Measurements from ENCODE around the gene RAB7B. TPM values are rescaled to one million over a fixed set of nuclear protein-coding genes. Genes with fewer than 3 reads are reported as not detected.

Gene RAB7B
- total and polyA plus RNA-seq, 2 donors = 6.4 to 8.6 TPM

DNA sequence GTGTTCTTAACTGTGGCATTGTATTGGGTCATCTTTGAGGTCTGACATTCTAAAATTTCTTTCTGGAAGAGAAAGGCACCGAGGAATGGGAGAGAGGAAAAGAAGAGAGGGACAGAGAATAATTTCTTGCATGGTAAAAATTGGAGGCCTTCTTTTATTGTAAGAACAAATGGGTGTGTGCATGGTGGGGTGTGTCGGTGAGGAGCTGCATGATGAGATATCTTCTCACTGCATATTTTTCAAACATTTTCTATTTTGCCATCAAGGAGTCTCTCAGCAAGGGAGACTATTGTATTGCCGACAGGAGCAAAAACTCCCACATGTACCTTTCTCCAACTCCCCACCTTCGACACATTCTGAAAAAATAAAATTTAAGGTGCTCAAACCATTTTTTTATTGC, 27.0 kb upstream of the RAB7B start:
- no peak for DNase-seq (ENCODE audit: low read depth in 6 of 9, low spot score in 9 of 9)
- H3K27me3 ChIP-seq (ENCODE audit: control insufficient read depth in 2 of 2, insufficient read depth in 1 of 2, low read length in 1 of 2) = no peaks in the 10 kb centered on the region
- peaks cover 14 to 29% of the 10 kb centered on the region in 2 donors for H3K4me1 ChIP-seq (ENCODE audit: control insufficient read depth in 2 of 2, insufficient read depth in 2 of 2, low read length in 2 of 2)
- peaks cover 0 to 3% of the 10 kb centered on the region in 2 donors for H3K9me3 ChIP-seq (ENCODE audit: control insufficient read depth in 2 of 2, insufficient read depth in 1 of 2, low read length in 1 of 2)
- no peak overlapping the region for H3K27ac ChIP-seq (ENCODE audit: low read depth in 1 of 2, low read length in 1 of 2)
- H3K4me3 ChIP-seq (ENCODE audit: low read length in 2 of 2) = no peak overlapping the region
- no peaks in the 10 kb centered on the region for H3K36me3 ChIP-seq (ENCODE audit: control insufficient read depth in 2 of 2, insufficient read depth in 2 of 2, low read length in 1 of 2)
- WGBS = 83% methylated on average over 4 of the region's 4 CpGs

DNA sequence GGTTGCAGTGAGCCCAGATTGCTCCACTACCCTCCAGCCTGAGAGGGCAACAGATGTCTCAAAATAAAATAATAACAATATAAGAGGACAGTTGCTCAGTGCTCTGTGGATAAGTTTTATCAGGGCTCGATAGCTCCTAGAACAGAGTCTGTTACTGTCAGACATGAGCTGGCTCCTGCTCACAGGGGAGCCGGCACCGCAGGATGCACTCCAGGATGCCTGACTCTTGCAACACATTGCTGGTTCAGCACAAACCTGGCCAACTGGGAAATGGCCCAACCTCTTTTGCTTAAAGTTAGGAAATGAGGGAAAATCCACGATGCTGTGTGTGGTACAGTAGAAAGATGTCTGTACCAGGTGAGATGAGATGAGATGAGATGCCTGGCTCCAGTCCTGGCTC, 26.3 kb upstream of the RAB7B start:
- Histone ChIP-seq H3K27me3 (ENCODE audit: control insufficient read depth in 2 of 2, insufficient read depth in 1 of 2, low read length in 1 of 2) (no peaks in the 10 kb centered on the region), H3K4me1 (ENCODE audit: control insufficient read depth in 2 of 2, insufficient read depth in 2 of 2, low read length in 2 of 2) (peaks cover 7 to 22% of the 10 kb centered on the region in 2 donors), H3K4me3 (ENCODE audit: low read length in 2 of 2) (no peak overlapping the region), H3K27ac (ENCODE audit: low read depth in 1 of 2, low read length in 1 of 2) (no peak overlapping the region), H3K9me3 (ENCODE audit: control insufficient read depth in 2 of 2, insufficient read depth in 1 of 2, low read length in 1 of 2) (peaks cover 0 to 3% of the 10 kb centered on the region in 2 donors), H3K36me3 (ENCODE audit: control insufficient read depth in 2 of 2, insufficient read depth in 2 of 2, low read length in 1 of 2) (no peaks in the 10 kb centered on the region)
- WGBS = 96% methylated on average over 4 of the region's 4 CpGs
- DNase-seq (ENCODE audit: low read depth in 6 of 9, low spot score in 9 of 9) = no peak

DNA sequence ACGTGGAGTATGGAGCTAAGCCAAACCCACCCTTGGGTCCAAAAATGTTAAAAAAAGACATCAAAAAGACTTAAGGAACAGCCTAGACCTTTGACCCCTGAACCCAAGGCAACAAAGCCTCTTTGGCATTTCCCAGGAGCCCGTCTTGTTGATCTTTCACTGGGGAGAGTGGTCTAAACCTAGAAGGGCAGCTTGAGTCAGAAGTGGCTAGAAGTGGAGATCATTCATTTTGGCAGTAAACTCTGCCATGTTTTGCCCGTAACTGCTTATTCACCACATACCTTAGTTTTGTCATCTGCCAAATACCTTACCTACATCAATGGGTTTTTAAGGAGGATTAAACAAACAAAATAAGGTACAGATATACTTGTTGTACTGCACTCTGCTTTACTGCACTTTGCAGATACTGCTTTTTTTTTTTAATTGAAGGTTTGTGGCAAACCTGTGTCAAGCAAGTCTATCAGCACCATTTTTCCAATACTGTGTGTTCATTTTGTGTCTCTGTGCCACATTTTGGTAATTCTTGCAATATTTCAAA, 22.2 kb upstream of the RAB7B start:
- no peak overlapping the region for H3K27ac ChIP-seq (ENCODE audit: low read depth in 1 of 2, low read length in 1 of 2)
- H3K9me3 ChIP-seq (ENCODE audit: control insufficient read depth in 2 of 2, insufficient read depth in 1 of 2, low read length in 1 of 2) = no peaks in the 10 kb centered on the region
- H3K27me3 ChIP-seq (ENCODE audit: control insufficient read depth in 2 of 2, insufficient read depth in 1 of 2, low read length in 1 of 2) = no peaks in the 10 kb centered on the region
- H3K4me3 ChIP-seq (ENCODE audit: low read length in 2 of 2) = no peak overlapping the region
- no peaks in the 10 kb centered on the region for H3K36me3 ChIP-seq (ENCODE audit: control insufficient read depth in 2 of 2, insufficient read depth in 2 of 2, low read length in 1 of 2)
- no peaks in the 10 kb centered on the region for H3K4me1 ChIP-seq (ENCODE audit: control insufficient read depth in 2 of 2, insufficient read depth in 2 of 2, low read length in 2 of 2)
- whole genome bisulfite sequencing = 93% methylated on average over 3 of the region's 3 CpGs
- no peak for DNase-seq (ENCODE audit: low read depth in 6 of 9, low spot score in 9 of 9)

DNA sequence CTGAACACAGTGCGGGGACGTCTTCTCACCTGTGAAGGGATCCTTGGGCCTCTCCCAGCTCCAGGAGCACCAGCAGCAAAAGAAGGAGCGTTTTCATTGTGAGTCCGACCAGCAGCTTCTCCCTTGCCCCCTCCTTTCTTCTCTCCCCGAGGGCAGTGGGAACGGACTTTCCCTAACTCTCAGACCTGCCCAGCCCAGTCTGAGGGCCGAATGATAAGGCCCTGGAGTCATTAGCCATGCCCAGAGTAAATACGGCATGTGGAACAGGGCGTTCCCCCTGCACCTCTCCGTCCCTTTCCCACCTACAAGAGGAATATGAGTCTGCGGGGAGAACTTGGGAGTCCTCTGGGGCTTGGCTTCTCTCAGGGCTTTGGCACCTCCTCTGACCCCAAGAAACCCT, 20.5 kb upstream of the RAB7B start, which contains the start of gene CTSE:
Gene CTSE (minus strand): TSS at position 201 of the 400 bp plus-strand sequence. CDS start 104 bp downstream, at position 97.
- no peaks in the 10 kb centered on the region for H3K4me1 ChIP-seq (ENCODE audit: control insufficient read depth in 2 of 2, insufficient read depth in 2 of 2, low read length in 2 of 2)
- no peak for DNase-seq (ENCODE audit: low read depth in 6 of 9, low spot score in 9 of 9)
- WGBS = 96% methylated on average over 11 of the region's 11 CpGs
- no peak within 1 kb of the TSS for H3K4me3 ChIP-seq (ENCODE audit: low read length in 2 of 2)
- H3K9me3 ChIP-seq (ENCODE audit: control insufficient read depth in 2 of 2, insufficient read depth in 1 of 2, low read length in 1 of 2) = no peaks in the 10 kb centered on the region
- H3K27me3 ChIP-seq (ENCODE audit: control insufficient read depth in 2 of 2, insufficient read depth in 1 of 2, low read length in 1 of 2) = no peaks in the 10 kb centered on the region
- H3K27ac ChIP-seq (ENCODE audit: low read depth in 1 of 2, low read length in 1 of 2) = no peak within 1 kb of the TSS
- H3K36me3 ChIP-seq (ENCODE audit: control insufficient read depth in 2 of 2, insufficient read depth in 2 of 2, low read length in 1 of 2) = no peaks in the 10 kb centered on the region

DNA sequence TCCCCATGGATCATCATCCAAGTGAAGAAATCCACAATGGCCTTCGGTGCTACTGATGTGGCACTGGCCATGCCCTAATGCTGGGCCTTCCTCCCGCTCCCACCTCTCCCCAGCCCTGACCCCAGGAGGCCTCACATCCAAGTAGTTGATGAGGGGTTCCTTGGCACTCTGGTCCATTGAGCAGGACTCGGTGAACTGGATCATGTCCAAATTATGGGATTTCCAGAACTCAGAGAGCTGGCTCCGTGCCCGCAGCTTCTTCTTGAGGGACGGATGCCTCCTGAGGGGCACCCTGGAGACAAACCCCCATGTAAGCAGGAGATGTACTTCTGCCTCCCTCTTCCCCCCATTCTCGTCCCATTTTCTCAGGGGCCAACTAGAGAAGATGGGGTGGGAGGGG, 19.6 kb upstream of the RAB7B start:
- no peak for DNase-seq (ENCODE audit: low read depth in 6 of 9, low spot score in 9 of 9)
- no peak overlapping the region for H3K27ac ChIP-seq (ENCODE audit: low read depth in 1 of 2, low read length in 1 of 2)
- no peak overlapping the region for H3K4me3 ChIP-seq (ENCODE audit: low read length in 2 of 2)
- WGBS = 98% methylated on average over 7 of the region's 7 CpGs
- no peaks in the 10 kb centered on the region for H3K9me3 ChIP-seq (ENCODE audit: control insufficient read depth in 2 of 2, insufficient read depth in 1 of 2, low read length in 1 of 2)
- no peaks in the 10 kb centered on the region for H3K4me1 ChIP-seq (ENCODE audit: control insufficient read depth in 2 of 2, insufficient read depth in 2 of 2, low read length in 2 of 2)
- H3K27me3 ChIP-seq (ENCODE audit: control insufficient read depth in 2 of 2, insufficient read depth in 1 of 2, low read length in 1 of 2) = no peaks in the 10 kb centered on the region
- no peaks in the 10 kb centered on the region for H3K36me3 ChIP-seq (ENCODE audit: control insufficient read depth in 2 of 2, insufficient read depth in 2 of 2, low read length in 1 of 2)

DNA sequence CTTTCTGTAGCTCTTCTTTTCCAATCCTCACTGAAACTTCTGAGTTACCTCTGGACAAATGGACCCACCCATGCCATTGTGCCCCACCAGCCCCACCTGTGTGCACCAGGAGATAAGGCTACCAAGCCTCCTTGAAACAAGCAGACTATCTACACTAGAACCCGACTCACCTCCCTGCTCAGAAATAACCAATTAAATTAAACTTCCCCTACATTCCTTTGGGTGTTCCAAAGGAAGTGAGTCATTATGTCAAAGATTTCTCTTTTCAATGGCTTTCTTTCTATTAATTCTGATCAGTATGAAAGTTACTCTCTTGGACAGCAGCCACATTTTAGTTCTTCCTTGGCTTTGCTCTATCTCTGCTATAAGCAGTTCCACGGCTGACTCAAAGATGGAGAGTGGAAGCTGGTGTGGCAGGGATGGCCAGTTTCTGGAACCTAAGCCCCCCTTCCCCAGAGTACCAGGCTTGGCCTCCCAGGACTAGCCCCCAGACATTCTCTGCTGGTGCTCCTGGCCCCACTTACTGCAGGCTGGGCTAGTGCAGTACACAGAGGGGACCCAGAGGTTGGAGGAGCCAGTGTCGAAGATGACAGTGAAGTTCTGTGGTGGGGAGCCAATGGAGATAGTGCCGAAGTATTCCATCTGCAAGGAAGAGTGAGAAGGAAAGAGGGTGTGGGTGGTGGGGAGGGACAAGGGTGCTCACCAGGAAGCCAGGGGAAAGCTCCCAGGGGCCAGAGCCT, 18.6 kb upstream of the RAB7B start:
- no peak for DNase-seq (ENCODE audit: low read depth in 6 of 9, low spot score in 9 of 9)
- 96% methylated on average over 4 of the region's 4 CpGs for WGBS
- Histone ChIP-seq H3K9me3 (ENCODE audit: control insufficient read depth in 2 of 2, insufficient read depth in 1 of 2, low read length in 1 of 2) (no peaks in the 10 kb centered on the region), H3K36me3 (ENCODE audit: control insufficient read depth in 2 of 2, insufficient read depth in 2 of 2, low read length in 1 of 2) (no peaks in the 10 kb centered on the region), H3K4me1 (ENCODE audit: control insufficient read depth in 2 of 2, insufficient read depth in 2 of 2, low read length in 2 of 2) (no peaks in the 10 kb centered on the region), H3K4me3 (ENCODE audit: low read length in 2 of 2) (no peak overlapping the region), H3K27ac (ENCODE audit: low read depth in 1 of 2, low read length in 1 of 2) (no peak overlapping the region), H3K27me3 (ENCODE audit: control insufficient read depth in 2 of 2, insufficient read depth in 1 of 2, low read length in 1 of 2) (no peaks in the 10 kb centered on the region)

DNA sequence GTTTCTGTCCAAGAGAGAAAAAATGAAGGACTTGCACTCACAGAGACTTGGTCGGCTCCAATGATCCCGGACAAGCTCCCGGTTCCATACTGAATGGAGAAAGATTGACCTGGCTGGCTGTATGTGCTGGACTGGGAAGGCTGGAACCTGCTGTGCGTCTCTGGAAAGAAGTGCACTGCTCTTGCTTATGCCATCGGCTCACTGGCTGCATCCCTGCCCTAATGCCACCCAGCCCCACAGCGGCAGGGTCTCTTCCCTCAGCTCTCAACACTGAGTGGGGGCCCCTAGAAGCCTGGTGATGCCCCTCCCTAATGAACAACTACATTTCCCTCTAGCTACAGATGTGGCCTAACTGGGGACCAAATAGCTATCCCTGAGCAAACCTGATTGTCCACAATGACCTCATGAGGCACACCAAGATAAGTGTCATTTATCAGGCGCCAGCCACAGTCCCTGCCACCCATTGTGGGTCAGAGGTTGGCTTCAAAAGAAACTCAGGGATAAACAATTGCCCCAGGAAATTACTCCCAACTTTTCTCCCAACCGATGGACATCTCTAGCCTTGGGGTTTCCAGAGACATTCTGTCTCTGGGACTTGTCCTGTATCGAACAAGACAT, 17.9 kb upstream of the RAB7B start:
- H3K4me1 ChIP-seq (ENCODE audit: control insufficient read depth in 2 of 2, insufficient read depth in 2 of 2, low read length in 2 of 2) = no peaks in the 10 kb centered on the region
- no peak overlapping the region for H3K4me3 ChIP-seq (ENCODE audit: low read length in 2 of 2)
- H3K27me3 ChIP-seq (ENCODE audit: control insufficient read depth in 2 of 2, insufficient read depth in 1 of 2, low read length in 1 of 2) = no peaks in the 10 kb centered on the region
- no peaks in the 10 kb centered on the region for H3K9me3 ChIP-seq (ENCODE audit: control insufficient read depth in 2 of 2, insufficient read depth in 1 of 2, low read length in 1 of 2)
- H3K36me3 ChIP-seq (ENCODE audit: control insufficient read depth in 2 of 2, insufficient read depth in 2 of 2, low read length in 1 of 2) = no peaks in the 10 kb centered on the region
- 98% methylated on average over 9 of the region's 9 CpGs for WGBS
- no peak for DNase-seq (ENCODE audit: low read depth in 6 of 9, low spot score in 9 of 9)
- H3K27ac ChIP-seq (ENCODE audit: low read depth in 1 of 2, low read length in 1 of 2) = no peak overlapping the region

DNA sequence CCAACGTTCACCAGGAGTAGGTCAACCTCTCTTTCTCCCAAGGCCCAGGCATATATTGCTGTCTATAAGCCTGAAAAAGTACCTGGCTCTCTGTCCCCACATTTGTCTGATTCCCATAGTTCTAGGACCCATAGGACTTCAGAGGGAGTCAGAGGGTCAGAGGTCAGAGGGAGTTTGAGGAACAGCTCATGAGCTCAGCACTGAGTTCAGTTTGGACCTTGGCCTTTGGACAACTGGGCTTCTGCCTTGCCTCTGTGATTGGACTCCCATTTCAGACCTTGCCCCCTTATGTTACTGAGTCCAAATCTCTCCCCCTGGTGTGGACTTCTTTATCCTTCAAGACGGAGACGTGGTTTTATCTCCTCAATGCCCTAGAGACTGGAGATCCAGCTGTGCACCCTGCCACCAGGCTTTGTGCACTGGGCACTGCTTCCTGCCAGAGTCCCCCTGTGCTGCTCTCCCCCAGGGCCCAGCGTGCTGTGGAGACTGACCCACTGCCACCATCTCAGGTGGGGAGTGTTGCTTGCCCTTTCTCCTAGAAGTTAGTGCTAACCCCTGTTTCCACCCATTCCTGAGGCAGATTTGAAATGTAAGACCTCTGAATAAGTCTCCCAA, 17.3 kb upstream of the RAB7B start:
- Histone ChIP-seq H3K36me3 (ENCODE audit: control insufficient read depth in 2 of 2, insufficient read depth in 2 of 2, low read length in 1 of 2) (no peaks in the 10 kb centered on the region), H3K27ac (ENCODE audit: low read depth in 1 of 2, low read length in 1 of 2) (no peak overlapping the region), H3K4me1 (ENCODE audit: control insufficient read depth in 2 of 2, insufficient read depth in 2 of 2, low read length in 2 of 2) (no peaks in the 10 kb centered on the region), H3K9me3 (ENCODE audit: control insufficient read depth in 2 of 2, insufficient read depth in 1 of 2, low read length in 1 of 2) (no peaks in the 10 kb centered on the region), H3K4me3 (ENCODE audit: low read length in 2 of 2) (no peak overlapping the region), H3K27me3 (ENCODE audit: control insufficient read depth in 2 of 2, insufficient read depth in 1 of 2, low read length in 1 of 2) (no peaks in the 10 kb centered on the region)
- DNase-seq (ENCODE audit: low read depth in 6 of 9, low spot score in 9 of 9) = no peak
- 94% methylated on average over 4 of the region's 4 CpGs for WGBS

DNA sequence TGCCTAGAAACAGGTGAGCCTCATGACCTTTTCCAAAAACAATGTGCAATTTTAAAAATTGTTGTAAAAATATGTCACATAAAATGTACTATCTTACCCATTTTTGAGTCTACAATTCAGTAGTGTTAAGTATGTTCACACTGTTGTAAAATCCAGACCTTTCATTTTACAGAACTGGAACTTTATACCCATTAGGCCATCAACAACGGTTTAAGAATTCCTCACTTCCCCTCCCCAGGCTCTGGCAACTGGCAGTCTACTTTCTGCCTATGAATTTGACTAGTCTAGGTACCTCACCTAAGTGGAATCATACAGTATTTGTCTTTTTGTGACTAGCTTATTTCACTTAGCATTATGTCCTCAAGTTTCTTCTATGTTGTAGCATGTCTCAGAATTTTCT, 11.9 kb upstream of the RAB7B start:
- Histone ChIP-seq H3K27me3 (ENCODE audit: control insufficient read depth in 2 of 2, insufficient read depth in 1 of 2, low read length in 1 of 2) (no peaks in the 10 kb centered on the region), H3K4me1 (ENCODE audit: control insufficient read depth in 2 of 2, insufficient read depth in 2 of 2, low read length in 2 of 2) (peaks cover 19 to 35% of the 10 kb centered on the region in 2 donors), H3K9me3 (ENCODE audit: control insufficient read depth in 2 of 2, insufficient read depth in 1 of 2, low read length in 1 of 2) (no peaks in the 10 kb centered on the region), H3K27ac (ENCODE audit: low read depth in 1 of 2, low read length in 1 of 2) (no peak overlapping the region), H3K36me3 (ENCODE audit: control insufficient read depth in 2 of 2, insufficient read depth in 2 of 2, low read length in 1 of 2) (no peaks in the 10 kb centered on the region), H3K4me3 (ENCODE audit: low read length in 2 of 2) (no peak overlapping the region)
- WGBS = 89% methylated on average over 1 of the region's 1 CpG
- no peak for DNase-seq (ENCODE audit: low read depth in 6 of 9, low spot score in 9 of 9)
